GM12878 (cell line): ENCODE measurements around the gene GOSR1.

Source experiments
- HDAC2 ChIP-seq: fragments of 200-600 bp; sonication (generic); IDR thresholded peaks from 2 replicates; pipeline ENCODE4 v1.6.1; 2017
- POLR2A ChIP-seq: IDR thresholded peaks from 2 replicates; pipeline ENCODE4 v1.6.1; 2011; ENCODE audit warnings: low read depth, mild to moderate bottlenecking, low read length
- YY1 ChIP-seq: IDR thresholded peaks from 2 replicates; pipeline ENCODE4 v1.6.1; 2011; ENCODE audit warnings: low read depth, mild to moderate bottlenecking, low read length
- TF ChIP-seq, protein P1 (sequence below): fragments of 450-650 bp; IDR thresholded peaks from 2 replicates; pipeline ENCODE4 v1.6.1; 2017; ENCODE audit warnings: antibody characterized with exemption, mild to moderate bottlenecking, moderate library complexity
- TF ChIP-seq, protein P2 (sequence below), 3 experiments: IDR thresholded peaks in 2 of 3; conservative IDR thresholded peaks in 1 of 3; 2 replicates each; pipeline ENCODE4 v1.5.1; 2011; ENCODE audit warnings: low read depth in 3 of 3, low read length in 3 of 3, mild to moderate bottlenecking in 3 of 3, control low read depth in 2 of 3, moderate library complexity in 2 of 3, inconsistent platforms in 1 of 3, mixed read lengths in 1 of 3; ENCODE audit not compliant: control insufficient read depth in 2 of 3, insufficient read depth in 1 of 3; ENCODE audit errors: extremely low read depth in 1 of 3

DNA sequence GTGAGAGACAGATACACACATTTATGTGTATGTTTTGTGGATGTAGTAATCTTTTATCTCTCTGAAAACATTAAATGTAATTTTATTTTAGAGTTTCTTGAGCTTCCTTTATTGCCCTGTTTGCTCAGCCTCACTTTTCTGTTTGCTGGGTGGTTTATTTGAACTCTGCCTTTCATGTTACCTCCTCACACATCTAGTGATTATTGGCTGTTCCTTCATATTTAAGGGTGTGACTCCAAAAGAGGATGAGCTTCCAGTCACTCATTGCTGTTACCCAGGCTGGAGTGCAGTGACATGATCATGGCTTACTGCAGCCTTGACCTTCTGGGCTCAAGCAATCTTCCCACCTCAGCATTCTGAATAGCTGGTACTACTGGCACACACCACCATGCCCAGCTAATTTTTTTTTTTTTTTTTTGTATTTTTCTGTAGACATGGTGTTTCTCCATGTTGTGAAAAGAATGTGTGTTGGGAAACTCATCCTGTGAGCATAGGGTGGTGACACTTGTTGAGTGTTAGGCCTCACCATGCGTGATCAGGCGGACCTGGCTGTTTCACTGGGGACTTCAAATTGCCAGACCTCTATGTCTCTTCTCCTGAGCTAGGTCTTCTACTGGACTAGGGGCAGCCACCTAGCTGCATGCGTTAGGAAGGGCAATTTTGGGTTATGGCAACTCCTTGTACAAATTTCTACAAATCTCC is 37.8 kb downstream of the GOSR1 start:
- TF ChIP-seq, protein P1, sequence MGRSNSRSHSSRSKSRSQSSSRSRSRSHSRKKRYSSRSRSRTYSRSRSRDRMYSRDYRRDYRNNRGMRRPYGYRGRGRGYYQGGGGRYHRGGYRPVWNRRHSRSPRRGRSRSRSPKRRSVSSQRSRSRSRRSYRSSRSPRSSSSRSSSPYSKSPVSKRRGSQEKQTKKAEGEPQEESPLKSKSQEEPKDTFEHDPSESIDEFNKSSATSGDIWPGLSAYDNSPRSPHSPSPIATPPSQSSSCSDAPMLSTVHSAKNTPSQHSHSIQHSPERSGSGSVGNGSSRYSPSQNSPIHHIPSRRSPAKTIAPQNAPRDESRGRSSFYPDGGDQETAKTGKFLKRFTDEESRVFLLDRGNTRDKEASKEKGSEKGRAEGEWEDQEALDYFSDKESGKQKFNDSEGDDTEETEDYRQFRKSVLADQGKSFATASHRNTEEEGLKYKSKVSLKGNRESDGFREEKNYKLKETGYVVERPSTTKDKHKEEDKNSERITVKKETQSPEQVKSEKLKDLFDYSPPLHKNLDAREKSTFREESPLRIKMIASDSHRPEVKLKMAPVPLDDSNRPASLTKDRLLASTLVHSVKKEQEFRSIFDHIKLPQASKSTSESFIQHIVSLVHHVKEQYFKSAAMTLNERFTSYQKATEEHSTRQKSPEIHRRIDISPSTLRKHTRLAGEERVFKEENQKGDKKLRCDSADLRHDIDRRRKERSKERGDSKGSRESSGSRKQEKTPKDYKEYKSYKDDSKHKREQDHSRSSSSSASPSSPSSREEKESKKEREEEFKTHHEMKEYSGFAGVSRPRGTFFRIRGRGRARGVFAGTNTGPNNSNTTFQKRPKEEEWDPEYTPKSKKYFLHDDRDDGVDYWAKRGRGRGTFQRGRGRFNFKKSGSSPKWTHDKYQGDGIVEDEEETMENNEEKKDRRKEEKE: no peak
- TF ChIP-seq HDAC2 (no peak), POLR2A (no peak), YY1 (no peak)
- TF ChIP-seq, protein P2, sequence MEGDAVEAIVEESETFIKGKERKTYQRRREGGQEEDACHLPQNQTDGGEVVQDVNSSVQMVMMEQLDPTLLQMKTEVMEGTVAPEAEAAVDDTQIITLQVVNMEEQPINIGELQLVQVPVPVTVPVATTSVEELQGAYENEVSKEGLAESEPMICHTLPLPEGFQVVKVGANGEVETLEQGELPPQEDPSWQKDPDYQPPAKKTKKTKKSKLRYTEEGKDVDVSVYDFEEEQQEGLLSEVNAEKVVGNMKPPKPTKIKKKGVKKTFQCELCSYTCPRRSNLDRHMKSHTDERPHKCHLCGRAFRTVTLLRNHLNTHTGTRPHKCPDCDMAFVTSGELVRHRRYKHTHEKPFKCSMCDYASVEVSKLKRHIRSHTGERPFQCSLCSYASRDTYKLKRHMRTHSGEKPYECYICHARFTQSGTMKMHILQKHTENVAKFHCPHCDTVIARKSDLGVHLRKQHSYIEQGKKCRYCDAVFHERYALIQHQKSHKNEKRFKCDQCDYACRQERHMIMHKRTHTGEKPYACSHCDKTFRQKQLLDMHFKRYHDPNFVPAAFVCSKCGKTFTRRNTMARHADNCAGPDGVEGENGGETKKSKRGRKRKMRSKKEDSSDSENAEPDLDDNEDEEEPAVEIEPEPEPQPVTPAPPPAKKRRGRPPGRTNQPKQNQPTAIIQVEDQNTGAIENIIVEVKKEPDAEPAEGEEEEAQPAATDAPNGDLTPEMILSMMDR (IDR thresholded peaks at IDR 0.05 in 2 of 3, conservative IDR thresholded peaks at IDR 0.05 in 1 of 3; ENCODE audit: control insufficient read depth in 2 of 3, extremely low read depth in 1 of 3, insufficient read depth in 1 of 3, low read depth in 3 of 3, low read length in 3 of 3): no peak
